Activated CD4-positive, CD25-positive, alpha-beta regulatory T cell treated with anti-CD3 and anti-CD28 coated beads, Interleukin-2, amount 50 U/mL, for 24 hours (primary cell): Measurements from ENCODE around the gene DCAF6.
A peak's percentile ranks its signal among the peaks of the same experiment; 100 is the strongest.

Source experiments
- ATAC-seq, 2 donors: fragments of 150-1000 bp; cut with Tn5 transposase; one replicate each; pipeline ENCODE4 v1.10.0; 2021; ENCODE audit warnings: mild to moderate bottlenecking in 1 of 2, moderate library complexity in 1 of 2

DCAF6 gene

DNA sequence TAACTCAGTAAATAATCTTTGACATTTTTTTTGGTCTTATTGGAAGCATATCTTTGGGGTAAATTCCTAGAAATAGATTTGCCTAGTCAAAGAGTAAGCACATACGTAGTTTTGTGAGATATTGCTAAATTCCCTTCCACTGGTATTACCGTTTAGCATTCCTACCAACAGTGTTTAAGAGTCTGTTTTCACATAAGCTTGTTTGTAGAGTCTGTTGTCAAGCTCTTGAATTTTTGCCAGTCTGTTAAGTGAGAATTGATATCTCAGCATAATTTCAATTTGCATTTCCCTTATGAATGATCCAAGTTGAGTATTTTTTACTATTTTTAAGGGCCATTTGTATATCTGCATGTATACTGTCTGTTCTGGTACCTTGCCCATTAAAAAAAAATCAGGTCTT lies 37.3 kb downstream of the DCAF6 start:
- ATAC-seq = no peak

GRCh38 chr1:167974698-167975097 lies 38.2 kb downstream of the DCAF6 start:
- ATAC-seq = no peak

DNA sequence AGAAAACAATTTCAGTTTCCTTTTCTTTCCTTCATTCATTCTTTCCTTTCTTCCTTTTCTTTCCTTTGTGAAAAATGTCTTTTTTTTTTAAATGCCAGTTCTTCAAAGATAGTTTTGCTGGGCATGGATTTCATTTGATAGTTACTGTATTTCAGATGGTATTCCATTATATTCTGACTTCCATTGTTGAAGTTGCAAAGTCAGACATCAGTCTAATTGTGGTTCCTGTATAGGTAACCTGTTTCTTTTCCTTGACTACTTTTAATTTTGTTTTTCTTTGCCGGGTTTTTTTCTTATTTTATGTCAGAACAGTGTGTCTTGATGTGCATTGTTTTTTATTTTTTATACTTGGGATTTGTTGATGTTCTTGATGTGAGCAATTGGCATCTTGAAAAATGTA lies 40.8 kb downstream of the DCAF6 start:
- no peak for ATAC-seq

DNA sequence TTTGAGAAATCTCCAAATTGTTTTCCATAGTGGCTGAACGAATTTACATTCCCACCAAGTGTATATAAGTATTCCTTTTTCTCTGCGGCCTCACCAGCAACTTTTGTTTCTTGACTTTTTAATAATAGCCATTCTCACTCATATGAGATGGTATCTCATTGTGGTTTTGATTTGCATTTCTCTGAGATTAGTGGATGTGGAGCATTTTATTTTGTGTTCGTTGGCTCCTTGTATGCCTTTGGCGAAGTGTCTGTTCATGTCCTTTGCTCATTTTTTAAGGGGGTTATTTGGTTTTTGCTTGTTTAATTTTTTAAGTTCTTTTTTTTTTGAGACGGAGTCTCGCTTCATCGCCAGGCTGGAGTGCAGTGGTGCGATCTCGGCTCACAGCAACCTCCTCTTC lies 45.5 kb downstream of the DCAF6 start:
- ATAC-seq = no peak

DNA sequence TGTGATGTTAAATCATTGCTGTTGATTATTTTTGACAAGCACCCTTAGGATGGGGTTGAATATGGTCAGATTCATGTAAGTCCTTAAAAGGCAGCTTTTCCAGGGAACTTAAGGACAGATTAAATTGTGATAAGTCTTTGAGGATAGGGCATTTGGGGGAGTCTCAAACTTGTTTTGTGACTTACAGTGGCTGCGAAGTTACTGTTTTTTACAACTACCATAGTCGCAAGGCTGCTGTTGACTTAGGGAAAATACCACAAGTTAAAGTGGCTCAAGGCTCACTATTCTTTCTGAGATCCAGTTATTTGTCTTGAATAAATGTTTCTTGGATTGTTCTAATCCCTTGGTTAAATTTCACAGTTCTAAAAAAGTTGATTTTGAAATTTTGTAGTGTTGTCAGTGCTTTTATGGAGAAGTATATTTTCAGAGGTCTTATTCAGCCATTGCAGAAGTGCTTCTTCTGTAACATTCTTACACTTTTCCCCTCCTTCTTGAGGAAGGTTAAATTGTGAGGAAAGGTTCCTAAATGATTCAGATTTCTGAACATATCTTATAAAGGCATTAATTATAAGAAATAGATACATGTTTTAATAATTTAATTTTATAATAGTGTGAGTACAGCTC lies 47.4 kb downstream of the DCAF6 start:
- ATAC-seq = no peak

DNA sequence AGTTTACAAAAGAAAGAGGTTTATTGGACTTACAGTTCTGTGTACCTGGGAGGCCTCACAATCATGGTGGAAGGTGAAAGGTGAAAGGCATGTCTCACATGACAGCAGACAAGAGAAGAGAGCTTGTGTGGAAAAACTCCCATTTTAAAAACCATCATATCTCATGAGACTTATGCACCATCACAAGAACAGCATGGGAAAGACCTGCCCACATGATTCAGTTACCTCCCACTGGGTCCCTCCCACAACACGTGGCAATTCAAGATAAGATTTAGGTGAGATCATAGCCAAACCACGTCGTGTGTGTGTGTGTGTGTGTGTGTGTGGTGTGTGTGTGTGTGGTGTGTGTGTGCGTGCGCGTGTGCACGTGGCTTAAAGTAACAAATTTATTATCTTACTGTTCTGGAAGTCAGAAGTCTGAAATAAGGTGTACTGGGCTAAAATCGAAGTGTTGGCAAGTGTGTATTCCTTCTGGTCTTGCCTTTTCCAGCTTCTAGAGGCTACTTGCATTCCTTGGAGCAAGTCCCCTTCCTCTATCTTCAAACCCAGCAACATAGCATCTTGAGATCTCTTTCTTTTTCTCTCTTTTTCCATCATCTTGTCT lies 48.5 kb downstream of the DCAF6 start:
- no peak for ATAC-seq

GRCh38 chr1:167987174-167987573 lies 50.7 kb downstream of the DCAF6 start:
- peak; percentile 69 to 82 for ATAC-seq

DNA sequence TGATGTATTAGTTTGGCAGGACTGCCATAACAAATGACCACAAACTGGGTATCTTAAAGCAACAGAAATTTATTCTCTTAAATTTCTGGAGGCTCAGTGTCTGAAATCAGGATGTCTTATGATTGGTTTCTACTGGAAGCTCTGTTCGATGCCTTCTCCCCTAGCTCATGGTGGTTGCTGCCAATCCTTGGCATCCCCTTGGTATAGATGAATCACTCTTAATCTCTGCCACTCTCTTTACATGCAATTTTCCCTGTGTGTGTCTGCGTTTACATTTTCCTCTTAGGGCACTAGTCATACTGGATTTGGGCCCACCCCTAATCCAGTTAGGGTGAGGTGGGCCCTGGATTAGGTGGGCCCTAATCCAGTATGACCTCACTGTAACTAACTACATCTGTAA lies 55.1 kb downstream of the DCAF6 start:
- no peak for ATAC-seq

GRCh38 chr1:167993720-167994119 lies 57.2 kb downstream of the DCAF6 start:
- ATAC-seq = no peak

- ATAC-seq = no peak
These were observed 58.1 kb downstream of the DCAF6 start for GRCh38 chr1:167994560-167994959.

DNA sequence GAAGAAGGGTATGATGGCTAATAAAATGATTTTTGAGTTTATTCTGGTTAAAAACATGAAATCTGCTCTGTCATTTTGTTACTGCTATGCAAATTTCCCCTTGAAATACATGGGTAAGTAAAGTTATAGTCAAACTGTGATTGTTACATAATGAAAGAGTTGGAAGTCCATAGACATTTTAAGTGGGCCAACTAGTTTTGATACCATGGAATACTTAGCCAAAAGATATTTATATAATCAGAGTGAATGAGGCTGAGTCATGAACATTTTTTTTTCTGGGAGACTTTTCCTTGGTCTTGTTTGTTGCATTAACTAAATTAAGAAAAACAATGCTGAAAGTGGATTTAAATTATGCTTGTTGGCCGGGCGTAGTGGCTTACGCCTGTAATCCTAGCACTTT lies 58.6 kb downstream of the DCAF6 start:
- ATAC-seq = no peak

GRCh38 chr1:167996266-167996665 lies 59.8 kb downstream of the DCAF6 start:
- ATAC-seq = no peak

DNA sequence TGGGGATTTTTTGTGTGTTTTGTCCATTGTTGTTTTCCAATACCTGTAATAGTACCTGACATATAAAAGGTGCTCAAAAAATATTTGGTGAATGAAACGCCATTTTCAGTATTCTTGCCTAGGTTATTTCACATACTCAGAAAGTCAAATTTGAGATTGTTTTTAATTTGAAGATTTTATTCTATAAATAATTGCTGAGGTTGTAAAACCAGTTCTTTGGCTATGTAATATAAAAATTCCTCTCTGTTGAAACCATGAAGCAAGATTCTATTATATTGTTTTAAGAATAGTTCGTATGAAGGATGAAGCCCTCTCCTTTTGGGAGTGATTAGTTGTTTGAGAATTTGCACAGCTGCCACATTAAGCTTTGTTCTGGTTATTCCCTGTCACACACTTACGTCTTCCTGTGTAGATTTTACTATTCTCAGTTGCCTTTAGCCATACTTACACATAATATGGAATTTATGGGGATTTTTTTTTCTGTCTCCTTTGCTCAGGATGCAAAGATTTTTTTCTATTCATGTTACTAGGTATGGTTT lies 60.6 kb downstream of the DCAF6 start:
- ATAC-seq = no peak

DNA sequence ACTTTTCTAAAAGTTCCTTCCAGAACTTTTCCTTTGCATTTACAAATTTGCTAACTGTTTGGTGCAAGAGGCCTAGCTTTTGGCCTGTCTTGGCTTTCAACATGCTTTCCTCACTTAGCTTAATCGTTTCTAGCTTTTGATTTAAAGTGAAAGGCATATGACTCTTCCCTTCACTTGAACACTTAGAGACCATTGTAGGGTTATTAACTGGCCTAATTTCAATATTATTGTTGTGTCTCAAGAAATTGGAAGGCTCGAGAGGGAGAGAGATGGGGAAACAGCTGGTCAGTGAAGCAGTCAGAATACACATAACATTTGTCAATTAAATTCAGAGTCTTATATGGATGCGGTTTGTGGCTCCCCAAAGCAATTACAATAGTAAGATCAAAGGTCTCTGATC lies 63.4 kb downstream of the DCAF6 start:
- ATAC-seq = no peak

GRCh38 chr1:168000656-168001055 lies 64.2 kb downstream of the DCAF6 start:
- no peak for ATAC-seq

GRCh38 chr1:168001213-168001612 lies 64.7 kb downstream of the DCAF6 start:
- no peak for ATAC-seq

DNA sequence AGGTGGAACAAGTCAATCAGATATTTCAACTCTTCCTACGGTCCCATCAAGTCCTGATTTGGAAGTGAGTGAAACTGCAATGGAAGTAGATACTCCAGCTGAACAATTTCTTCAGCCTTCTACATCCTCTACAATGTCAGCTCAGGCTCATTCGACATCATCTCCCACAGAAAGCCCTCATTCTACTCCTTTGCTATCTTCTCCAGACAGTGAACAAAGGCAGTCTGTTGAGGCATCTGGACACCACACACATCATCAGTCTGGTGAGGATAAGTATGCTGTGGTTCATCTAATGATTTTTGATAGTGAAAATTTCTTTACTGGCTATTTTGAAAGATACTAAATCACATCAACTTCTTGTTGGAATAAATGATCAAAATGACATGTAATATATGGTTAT lies 68.0 kb downstream of the DCAF6 start:
- no peak for ATAC-seq

GRCh38 chr1:168005529-168005928 lies 69.0 kb downstream of the DCAF6 start:
- ATAC-seq = no peak

GRCh38 chr1:168007691-168008090 lies 71.2 kb downstream of the DCAF6 start:
- no peak for ATAC-seq

DNA sequence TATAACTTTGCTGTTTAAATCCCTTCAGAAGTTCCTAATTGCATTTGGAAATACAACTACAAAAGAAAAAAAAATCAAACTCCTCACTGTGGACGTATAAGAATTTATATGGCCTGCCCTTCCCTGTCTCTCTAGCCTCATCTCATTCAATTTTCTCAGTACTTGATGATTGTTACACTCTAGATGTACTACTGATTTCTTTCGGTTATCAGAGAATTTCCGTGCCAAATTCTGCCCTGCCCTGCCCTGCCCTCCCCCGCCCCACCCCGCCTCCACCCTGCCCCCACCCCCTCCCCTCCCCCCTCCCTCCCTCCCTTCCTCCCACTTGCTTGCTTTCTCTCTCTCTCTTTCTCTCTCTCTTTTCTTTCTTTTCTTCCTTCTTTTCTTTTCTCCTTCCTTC lies 72.1 kb downstream of the DCAF6 start:
- ATAC-seq = no peak

DNA sequence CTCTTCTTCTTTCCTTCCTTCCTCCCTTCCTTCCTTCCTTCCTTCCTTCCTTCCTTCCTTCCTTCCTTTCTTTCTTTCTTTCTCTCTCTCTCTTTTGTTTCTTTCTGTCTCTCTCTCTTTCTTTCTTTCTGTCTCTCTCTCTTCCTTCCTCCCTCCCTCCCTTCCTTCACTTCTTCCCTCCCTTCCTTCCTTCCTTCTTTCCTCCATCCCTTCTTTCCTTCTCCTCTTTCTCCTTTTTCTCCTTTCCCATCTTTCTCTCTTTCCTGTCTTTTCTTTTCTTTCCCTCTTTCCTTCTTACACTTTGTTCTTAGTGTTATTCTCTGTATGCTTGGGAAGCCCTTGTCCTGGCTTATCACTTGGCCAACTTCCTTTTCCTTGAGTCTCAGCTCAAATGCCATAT lies 72.8 kb downstream of the DCAF6 start:
- ATAC-seq = no peak

- no peak for ATAC-seq
These were observed 82.9 kb downstream of the DCAF6 start for GRCh38 chr1:168019407-168019806.

GRCh38 chr1:168031198-168031597 lies 94.7 kb downstream of the DCAF6 start:
- no peak for ATAC-seq

- no peak for ATAC-seq
These were observed 95.1 kb downstream of the DCAF6 start for GRCh38 chr1:168031627-168032026.

- ATAC-seq = no peak
These were observed 95.5 kb downstream of the DCAF6 start for GRCh38 chr1:168032029-168032428.
